HTR-8/SVneo (cell line): ENCODE results near the gene TM9SF3.
"Not testable (repeated sequence)": the region's sequence is repeated elsewhere in the genome, so short reads cannot be mapped to it uniquely, and the experiment has no call there.

ENCODE experiments used
- DNase-seq: peaks from one replicate; pipeline ENCODE4 v3.0.0; 2011; ENCODE audit warnings: low spot score, mixed read lengths; ENCODE audit not compliant: insufficient read length
- FAIRE-seq: peaks from 2 replicates; lab custom pipeline; 2011; peaks lifted over from hg19 to GRCh38; lab: Jason Lieb, UNC

The TM9SF3 gene

GRCh38 chr10:96570983-96571964 is 15.5 kb downstream of the TM9SF3 start:
- DNase-seq (no peak), FAIRE-seq (no peak)

- DNase-seq (no peak), FAIRE-seq (no peak)
Observed at GRCh38 chr10:96570511-96570910, 16.3 kb downstream of the TM9SF3 start.

DNA sequence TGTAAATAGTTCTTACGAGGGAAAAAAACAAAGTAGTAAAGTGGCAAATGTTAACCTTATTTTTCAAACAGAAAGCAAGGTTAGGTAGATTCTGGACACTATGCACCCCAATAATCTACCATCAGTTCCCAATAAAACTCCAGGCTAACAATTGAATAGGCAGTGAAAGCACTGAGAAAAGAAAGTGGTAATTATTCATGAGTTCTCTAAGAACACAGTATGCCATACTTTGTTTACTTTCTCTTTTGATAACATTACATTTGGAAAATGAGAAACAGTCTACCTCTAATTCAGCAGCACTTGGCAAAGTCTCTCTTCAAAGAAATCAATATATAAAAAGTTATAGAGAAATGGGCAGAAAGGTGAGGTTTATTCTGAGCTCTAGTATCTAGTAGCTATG is 18.4 kb downstream of the TM9SF3 start:
- FAIRE-seq (no peak), DNase-seq (no peak)

- no peak for FAIRE-seq
- no peak for DNase-seq
Observed at GRCh38 chr10:96565774-96566173, 21.0 kb downstream of the TM9SF3 start.

- DNase-seq (no peak), FAIRE-seq (no peak)
Observed at GRCh38 chr10:96560966-96561887, 25.6 kb downstream of the TM9SF3 start.

DNA sequence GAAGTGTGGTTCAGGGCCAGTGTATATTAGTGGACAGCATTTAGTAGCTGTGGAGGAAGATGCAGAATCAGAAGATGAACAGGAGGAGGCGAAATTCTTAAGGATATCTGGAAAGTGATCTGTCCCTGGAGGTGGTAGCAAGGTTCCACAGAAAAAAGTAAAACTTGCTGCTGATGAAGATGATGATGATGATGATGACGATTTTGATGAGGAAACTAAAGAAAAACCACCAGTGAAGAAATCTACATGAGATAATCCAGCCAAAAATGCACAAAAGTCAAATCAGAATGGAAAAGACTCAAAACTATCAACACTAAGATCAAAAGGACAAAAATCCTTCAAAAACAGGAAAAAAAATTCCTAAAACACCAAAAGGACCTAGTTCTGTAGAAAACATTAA is 26.3 kb downstream of the TM9SF3 start:
- no peak for FAIRE-seq
- no peak for DNase-seq

DNA sequence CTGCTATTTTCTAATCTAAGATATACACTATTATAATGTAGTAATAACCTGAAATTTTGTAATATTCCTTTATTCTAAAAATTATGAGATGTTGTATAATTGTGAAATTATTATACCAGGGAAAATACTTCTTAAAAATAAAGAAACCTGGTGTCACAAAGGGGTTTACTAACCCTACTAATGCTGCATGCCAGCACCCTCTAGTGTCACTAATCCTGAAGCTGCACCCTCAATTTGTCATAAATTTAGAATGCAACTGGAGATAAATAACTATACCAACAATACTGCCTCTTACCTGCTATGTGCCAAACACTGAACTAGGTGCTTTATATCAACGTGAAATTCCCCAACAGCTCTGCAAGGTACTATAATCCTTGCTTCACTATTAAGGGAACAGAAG is 30.8 kb downstream of the TM9SF3 start:
- DNase-seq (no peak), FAIRE-seq (no peak)

DNA sequence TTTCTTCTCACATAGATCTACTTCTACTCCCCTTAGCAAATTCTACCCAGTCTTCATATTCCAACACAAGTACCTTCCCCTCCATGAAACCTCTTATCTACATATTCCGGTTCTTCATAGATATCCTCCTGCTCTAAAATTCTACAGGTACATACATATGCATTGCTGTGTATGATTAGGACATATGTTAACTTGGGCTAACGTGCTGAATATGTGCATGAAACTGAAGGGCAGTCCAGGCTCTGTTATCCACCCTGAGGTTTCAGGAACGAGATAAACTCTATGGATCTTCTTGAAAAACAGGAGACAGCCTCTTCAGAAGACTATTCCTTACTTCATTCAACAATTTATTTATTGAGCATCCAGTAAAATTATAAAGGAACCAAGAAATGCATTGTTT is 31.5 kb downstream of the TM9SF3 start:
- DNase-seq (no peak), FAIRE-seq (no peak)

GRCh38 chr10:96548589-96548988 is 38.2 kb downstream of the TM9SF3 start:
- no peak for DNase-seq
- FAIRE-seq, result no peak

- not testable (repeated sequence) for DNase-seq, FAIRE-seq
Observed at GRCh38 chr10:96545558-96545957, 41.3 kb downstream of the TM9SF3 start.

- FAIRE-seq (no peak), DNase-seq (no peak)
Observed at GRCh38 chr10:96541921-96542320, 44.9 kb downstream of the TM9SF3 start.

- FAIRE-seq (no peak), DNase-seq (no peak)
Observed at GRCh38 chr10:96540240-96540639, 46.6 kb downstream of the TM9SF3 start.

- DNase-seq (no peak), FAIRE-seq (no peak)
Observed at GRCh38 chr10:96538683-96539082, 48.1 kb downstream of the TM9SF3 start.

DNA sequence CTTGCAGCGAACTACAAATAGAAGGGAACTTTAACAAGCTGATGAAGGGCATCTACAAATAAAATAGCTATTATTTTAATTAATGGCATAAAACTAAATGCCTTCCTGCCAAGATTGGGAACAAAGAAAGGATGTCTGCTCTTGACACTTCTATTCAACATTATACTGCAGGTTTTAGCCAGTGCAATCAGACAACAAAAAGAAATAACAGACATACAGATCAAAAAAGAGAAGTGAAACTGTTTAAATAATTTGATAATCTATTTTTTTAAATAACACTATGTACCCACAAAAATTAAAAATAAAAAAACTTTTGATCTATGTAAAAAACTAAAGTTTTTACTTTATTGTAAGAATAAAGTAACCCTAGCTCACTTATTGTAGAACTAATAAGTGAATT is 50.7 kb downstream of the TM9SF3 start:
- DNase-seq, result no peak
- FAIRE-seq, result no peak

DNA sequence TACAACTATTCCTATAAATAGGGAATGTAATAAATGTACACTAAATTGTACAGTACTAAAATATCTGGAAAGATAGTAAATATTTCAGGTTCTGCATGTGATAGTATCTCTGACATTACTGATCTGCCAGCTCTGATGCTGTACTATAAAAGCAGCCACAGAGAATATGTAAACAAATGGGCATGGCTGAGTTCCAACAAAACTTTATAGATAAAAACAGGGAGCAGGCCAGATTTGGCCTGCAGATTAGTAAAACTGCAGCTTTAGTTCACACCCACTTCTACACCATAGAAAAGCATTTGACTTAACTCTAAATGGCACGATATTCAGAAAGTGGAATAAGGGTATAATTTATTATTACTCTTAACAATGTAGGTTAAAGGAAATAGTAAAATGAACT is 54.3 kb downstream of the TM9SF3 start:
- DNase-seq (no peak), FAIRE-seq (no peak)

DNA sequence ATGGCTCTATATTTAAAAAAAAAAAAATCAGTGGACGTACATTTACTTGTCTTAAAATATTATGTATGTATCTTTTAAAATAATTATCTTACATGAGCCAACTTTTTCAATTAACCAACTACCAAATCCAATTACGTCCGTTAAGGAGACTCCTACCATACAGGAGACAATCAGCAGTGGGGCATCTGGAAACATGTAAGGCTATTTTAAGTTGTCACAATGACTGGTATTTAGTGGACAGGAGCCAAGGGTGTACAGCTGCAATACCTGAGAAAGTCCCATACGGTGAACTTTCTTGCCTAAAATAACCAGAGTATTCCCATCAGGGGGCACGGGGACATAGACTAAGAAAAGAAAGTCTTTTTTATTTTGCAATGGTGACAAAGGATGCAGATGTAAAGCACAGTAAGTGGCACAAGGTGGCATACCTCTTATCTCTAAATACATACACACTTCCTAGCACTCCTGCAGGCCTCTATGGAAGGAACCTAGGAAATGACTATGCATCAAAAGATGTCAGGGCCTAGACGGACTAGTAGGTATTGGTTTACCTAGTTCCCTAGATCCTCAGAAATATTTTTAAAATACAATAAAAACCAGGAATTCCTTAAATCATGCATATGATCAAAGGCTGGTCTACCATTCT is 57.1 kb downstream of the TM9SF3 start:
- FAIRE-seq, result no peak

DNA sequence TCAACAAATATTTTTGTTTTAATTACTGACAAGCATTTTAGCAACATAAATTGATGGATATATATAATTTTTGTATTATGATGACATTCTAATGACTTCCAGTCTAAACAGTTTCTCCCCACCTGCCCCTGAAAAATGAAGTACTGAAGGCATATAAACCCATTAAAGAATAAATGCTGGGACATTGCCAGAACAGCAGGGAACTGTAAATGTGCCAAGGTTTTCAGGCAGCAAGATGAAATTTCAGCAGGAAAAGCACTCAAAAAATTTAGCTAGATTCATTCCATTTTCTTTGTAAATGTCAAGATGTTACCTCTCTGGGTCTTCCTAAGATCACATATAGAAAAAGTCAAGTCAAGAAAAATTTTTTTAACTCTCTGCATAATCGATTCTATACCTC is 62.1 kb downstream of the TM9SF3 start:
- DNase-seq, result no peak
- FAIRE-seq, result no peak

More for the DNA sequence above, 57.1 kb downstream of the TM9SF3 start:
- no peak for DNase-seq

GRCh38 chr10:96517284-96517683 is 69.5 kb downstream of the TM9SF3 start:
- FAIRE-seq, result no peak
- no peak for DNase-seq

DNA sequence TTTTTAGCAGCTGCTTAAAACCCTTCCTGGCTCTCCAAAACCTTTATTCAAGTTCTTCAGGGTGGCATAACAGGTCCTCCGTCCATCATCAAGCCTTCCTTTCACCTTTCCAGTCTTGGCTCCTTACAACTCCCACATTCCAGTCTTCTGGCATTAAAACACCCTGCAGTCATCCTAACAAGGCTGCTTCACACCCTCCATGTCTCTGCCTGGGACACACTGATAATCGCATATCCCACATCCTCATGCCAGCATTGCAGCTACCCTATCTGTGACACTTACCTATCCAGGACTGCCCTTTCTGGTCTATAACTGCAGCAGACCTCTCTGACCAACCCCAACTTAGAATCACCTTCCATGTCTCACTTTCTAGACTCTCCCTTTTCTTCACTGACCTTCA is 70.5 kb downstream of the TM9SF3 start:
- no peak for FAIRE-seq
- DNase-seq, result no peak
